H1 (cell line): ENCODE results near the gene ACKR2. TPM values are rescaled to one million over a fixed set of nuclear protein-coding genes. Genes with fewer than 3 reads are reported as not detected.

Source experiments
- CHD2 ChIP-seq: IDR thresholded peaks from 2 replicates; pipeline ENCODE4 v1.6.1; 2012; ENCODE audit warnings: low read length, improper control_type of control experiment
- GABPA ChIP-seq: IDR thresholded peaks from 2 replicates; pipeline ENCODE4 v1.6.1; 2011; ENCODE audit warnings: mild to moderate bottlenecking, low read length, moderate library complexity, borderline replicate concordance; ENCODE audit not compliant: insufficient read depth
- JUN ChIP-seq: IDR thresholded peaks from 2 replicates; pipeline ENCODE4 v1.6.1; 2011; ENCODE audit warnings: low read depth, mild to moderate bottlenecking, improper control_type of control experiment, low read length
- KDM1A ChIP-seq: fragments of 200-600, 300-600 bp; sonication (generic); IDR thresholded peaks from 2 replicates; pipeline ENCODE4 v1.7.1; 2016; ENCODE audit warnings: mild to moderate bottlenecking, low read length, borderline replicate concordance
- KDM4A ChIP-seq: IDR thresholded peaks from one replicate; pipeline ENCODE4 v1.7.1; 2012; ENCODE audit warnings: low read depth, mild to moderate bottlenecking, moderate library complexity, low read length, inconsistent platforms; ENCODE audit not compliant: severe bottlenecking
- RAD21 ChIP-seq, 2 experiments: IDR thresholded peaks in 1 of 2; conservative IDR thresholded peaks in 1 of 2; 2 replicates each; pipeline ENCODE4 v1.6.1; 2011; ENCODE audit warnings: low read depth in 2 of 2, low read length in 2 of 2, improper control_type of control experiment in 1 of 2, inconsistent platforms in 1 of 2, mild to moderate bottlenecking in 1 of 2, moderate library complexity in 1 of 2
- SP2 ChIP-seq: IDR thresholded peaks from 2 replicates; pipeline ENCODE4 v1.6.1; 2012; ENCODE audit warnings: mild to moderate bottlenecking, low read length, inconsistent platforms
- SUZ12 ChIP-seq: fragments of 200-600 bp; sonication (generic); IDR thresholded peaks from 2 replicates; pipeline ENCODE4 v1.6.1; 2012; ENCODE audit warnings: mild to moderate bottlenecking, inconsistent platforms, low read length, moderate library complexity, mixed read lengths
- TEAD4 ChIP-seq: IDR thresholded peaks from 2 replicates; pipeline ENCODE4 v1.6.1; 2012; ENCODE audit warnings: low read depth, low read length, inconsistent platforms, mixed read lengths
- polyA plus RNA-seq, 7 experiments: library from polyadenylated mRNA; depleted of rRNA in 3 of 7; stranded (reverse) in 5 of 7; unstranded in 2 of 7; fragments of >200 nt in 5 of 7; fragments of 200-250 nt in 2 of 7; gene quantifications; 1 replicate in 5 of 7; 2 replicates in 1 of 7; 4 replicates in 1 of 7; pipeline versions ENCODE4 v1.2.1 to v1.2.3, GENCODE V29; 2011 to 2013; ENCODE audit warnings: missing spikeins in 2 of 7, mixed read lengths in 2 of 7
- total RNA-seq: library from RNA; stranded (reverse); fragmentation: NEBNext Ultra II Directional; extraction: Animal tissue kit (Norgen Biotek cat#: 25700); gene quantifications from 2 replicates; pipeline ENCODE4 v1.2.1, GENCODE V29; 2021

The ACKR2 gene
- total and polyA plus RNA-seq, 2 of the 8 experiments (the other 6 are each of a cell fraction or from before 2014, with no cell fraction given) = 0.09 to 0.12 TPM

DNA sequence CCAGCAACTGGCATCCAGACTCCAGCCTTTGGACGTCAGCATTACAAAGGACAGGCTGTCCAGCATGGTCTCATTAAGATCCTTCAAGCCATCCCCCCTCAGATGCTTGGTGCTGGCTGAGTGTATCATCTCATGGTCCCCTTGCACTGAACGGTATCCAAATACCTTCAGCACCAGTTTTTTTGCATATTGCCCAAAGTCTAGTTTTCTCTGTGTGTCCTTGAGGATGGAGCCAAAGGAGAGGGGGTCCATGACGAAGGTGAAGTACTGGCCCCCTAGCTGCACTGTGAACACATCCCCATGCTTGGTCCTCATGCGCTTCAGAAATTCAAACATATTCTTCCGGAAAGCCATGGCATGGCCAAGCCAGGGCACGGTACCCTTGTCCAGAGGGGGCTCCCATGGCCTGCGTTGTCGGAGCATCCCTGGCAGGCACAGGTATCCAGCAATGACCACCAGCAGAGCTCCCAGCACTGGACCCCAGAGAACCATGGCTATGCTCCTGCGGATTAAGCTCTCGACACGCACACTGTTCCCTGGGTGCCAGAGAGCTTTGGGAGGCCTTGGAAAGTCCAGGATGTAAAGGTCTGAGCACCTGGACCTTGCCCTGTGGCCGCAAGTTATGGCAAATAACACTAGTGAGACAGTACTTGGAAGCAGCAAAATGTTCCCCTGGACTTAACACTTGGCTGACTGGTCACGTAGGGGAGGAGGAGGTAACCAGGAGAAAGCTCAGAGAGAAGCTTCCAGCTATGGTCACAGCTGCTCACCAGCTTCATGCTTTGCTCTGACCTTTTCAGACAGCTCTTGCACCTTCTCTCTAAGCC is 66.3 kb downstream of the ACKR2 start, which contains the start of gene CYP8B1 (continued):
- TF ChIP-seq TEAD4 = no peak
- no peak for TF ChIP-seq GABPA
- TF ChIP-seq SUZ12 = no peak
- no peak for TF ChIP-seq RAD21 (IDR thresholded peaks at IDR 0.05 in 1 of 2, conservative IDR thresholded peaks at IDR 0.05 in 1 of 2; ENCODE audit: low read depth in 2 of 2, low read length in 2 of 2)
- no peak for TF ChIP-seq KDM4A
- TF ChIP-seq SP2 = no peak
- no peak for TF ChIP-seq JUN
- TF ChIP-seq CHD2 = no peak
- no peak for TF ChIP-seq KDM1A
